GM18517 (cell line): ENCODE measurements around the gene EXD3.
"Not testable (repeated sequence)": the region's sequence is repeated elsewhere in the genome, so short reads cannot be mapped to it uniquely, and the experiment has no call there.

Experiments
- ATAC-seq: cut with Tn5 transposase; IDR thresholded peaks from one replicate; pipeline ENCODE4 v1.9.1; 2021; ENCODE audit warnings: mild to moderate bottlenecking, moderate library complexity; ENCODE audit not compliant: unreplicated experiment

EXD3 gene

DNA sequence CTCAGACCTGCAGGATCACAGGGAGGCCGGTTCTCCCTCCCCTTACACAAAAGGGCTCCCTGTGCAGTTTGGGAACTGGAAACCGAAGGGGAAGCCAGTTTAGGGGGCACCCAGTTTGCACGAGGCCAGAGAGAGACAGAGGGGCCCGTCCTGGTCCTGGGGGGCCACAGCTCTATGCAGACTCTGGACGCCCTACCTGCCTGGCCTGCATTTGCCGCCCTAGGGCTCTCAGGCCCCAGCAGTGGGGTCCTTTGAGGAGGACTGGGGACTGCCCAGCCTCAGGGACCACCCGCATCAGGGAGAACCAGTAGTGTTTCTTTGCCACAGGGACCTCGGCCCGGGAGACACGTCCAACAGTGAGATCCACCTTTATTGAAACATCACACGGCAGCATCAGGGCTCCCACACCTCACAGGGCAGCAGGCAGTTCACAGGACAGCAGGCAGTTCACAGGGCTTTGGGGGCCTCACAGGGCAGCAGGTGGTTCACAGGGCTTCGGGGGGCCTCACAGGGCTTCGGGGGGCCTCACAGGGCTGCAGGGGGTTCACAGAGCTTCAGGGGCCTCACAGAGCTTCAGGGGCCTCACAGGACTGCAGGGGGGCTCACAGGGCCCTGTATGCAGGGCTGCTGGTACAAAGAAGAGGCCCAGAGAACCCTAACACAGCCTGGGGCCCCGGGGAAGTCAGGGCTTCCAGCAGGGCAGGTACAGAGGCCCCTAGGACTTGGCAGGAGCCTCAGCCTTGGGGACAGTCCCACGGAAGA lies 36.8 kb upstream of the EXD3 start:
- ATAC-seq: no peak

DNA sequence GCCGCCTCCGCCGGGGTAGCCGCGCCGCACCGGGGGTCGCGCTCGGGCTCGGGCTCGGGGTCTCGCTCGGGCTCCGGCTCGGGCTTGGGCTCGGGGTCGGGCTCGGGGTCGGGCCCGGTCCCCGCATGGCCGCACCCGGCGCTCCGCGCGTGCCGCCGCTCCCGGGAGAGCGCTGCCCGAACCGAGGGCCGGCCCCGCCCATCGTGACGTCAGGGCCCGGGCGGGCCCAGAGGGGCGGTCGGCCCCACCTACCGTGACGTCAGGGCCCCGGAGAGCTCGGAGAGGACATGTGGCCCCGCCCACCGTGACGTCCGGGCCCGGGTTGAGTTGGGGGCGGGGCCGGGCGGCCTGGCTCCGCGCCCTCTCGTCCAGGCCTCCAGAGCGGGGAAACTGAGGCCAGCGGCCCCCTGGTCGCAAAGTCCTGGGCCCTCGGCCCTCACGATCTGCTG lies 36.2 kb upstream of the EXD3 start, which contains the start of gene NSMF:
Gene NSMF, minus strand, starts transcription at position 183 of the 449 bp plus-strand sequence. CDS start 232 bp downstream, outside the sequence.
- peak; percentile 36 for ATAC-seq

DNA sequence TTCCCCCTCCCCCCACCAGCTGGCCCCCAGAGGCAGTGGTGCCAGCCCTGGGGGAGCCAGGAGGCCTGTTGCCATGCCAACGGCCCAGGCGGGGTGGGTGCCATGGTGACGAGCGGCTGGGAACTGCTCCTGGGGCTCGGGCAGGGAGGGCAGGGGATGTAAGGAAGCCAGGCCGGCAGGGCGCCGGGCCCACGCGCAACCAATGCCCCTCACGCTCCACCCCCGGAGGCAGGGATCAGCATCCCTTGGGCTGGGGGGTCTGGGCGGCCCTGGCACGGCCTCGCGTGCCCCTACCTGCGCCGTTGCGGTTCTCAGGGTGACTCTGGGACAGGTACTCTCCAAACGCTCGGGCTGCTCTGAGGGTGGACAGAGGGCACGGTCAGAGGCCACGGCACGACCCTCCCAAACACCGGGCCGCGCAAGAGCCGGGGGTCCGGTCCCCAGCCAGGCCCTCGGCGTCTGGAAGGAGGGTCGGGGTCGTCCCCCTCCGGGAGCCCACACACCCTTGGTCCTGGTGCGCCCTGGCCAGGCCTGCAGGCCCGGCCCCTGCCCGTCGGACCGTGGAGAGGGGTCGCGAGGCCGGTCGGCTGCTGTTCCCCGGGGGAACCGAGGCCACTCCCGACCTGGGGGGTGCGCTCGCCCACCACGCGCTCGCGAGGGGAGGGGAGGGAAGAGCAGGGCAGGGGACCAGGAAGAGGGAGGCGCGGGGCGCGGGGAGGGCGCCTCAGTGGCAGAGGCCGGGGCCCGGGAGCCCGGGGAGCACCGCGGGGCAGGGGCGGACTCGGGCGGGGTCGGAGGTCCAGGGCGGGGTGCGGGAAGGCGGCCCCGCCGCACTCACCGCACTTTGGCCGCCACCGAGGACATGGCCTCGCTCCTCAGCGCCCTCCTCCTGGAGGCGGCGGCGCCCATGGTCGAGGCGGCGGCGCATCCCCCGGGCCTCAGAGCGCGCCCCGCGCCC lies 35.5 kb upstream of the EXD3 start:
- peak; percentile 6 for ATAC-seq

DNA sequence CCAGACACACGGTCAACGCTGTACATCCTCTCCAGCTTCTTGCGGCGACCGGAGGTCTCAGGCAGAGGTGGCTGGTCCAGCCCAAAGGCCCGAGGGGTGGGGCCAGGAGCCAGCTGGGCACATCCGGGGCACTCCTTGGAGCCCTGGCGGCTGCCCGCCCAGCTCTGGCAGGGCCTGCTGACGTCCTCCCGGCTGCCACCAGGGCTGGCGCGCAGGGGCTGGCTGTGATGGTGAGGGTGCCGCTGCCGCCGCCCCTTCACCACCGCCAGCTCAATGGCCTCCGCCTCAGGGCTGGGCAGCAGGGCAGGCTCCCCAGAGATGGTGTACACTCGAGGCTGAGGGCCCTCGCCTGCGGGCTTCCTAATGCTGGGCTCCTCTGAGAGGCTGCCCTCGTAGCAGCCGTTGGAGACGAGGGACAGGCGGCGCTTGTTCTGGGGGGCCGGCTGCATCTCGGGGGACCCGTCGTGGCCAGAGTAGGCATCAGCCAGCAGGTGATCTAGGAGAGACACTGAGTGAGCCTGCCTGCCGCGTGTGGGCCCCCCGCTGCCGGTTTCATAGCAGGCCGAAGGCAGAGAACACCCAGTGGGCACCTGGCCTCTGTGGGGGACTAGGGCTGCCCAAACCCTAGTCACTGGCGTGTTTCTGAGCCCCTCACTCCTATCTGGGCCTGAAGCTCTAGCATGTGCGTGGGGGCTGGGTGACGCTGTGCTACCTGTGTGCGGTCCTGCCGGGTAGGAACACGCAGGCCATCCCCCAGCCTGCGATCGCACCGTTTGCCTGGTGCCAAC lies 34.6 kb upstream of the EXD3 start:
- ATAC-seq: no peak

DNA sequence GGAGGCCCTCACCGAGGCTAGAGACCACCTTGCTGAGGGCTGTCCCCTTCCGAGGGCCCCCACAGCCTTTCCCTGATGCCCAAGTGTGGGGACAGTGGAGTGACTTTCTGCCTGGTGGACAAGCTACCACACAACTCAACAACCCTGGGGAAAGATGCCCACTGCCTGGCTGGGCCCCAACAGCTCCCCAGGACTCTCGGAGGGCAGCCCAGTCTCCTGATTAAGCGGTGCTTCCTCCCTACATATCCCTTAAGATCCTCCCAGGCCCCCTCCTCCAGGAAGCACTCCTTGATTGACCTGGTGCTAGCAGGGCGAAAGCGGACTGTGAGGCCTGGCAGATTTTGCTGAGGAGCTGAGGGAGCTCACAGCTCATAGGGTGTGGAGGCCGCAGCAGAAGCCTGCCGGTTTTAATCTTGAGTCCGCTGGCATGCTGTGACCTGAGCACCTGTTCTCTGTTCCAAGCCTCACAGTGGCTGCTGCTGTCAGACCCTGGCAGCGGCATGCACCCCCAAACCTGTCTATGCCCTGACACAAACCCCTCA lies 34.0 kb upstream of the EXD3 start:
- no peak for ATAC-seq

DNA sequence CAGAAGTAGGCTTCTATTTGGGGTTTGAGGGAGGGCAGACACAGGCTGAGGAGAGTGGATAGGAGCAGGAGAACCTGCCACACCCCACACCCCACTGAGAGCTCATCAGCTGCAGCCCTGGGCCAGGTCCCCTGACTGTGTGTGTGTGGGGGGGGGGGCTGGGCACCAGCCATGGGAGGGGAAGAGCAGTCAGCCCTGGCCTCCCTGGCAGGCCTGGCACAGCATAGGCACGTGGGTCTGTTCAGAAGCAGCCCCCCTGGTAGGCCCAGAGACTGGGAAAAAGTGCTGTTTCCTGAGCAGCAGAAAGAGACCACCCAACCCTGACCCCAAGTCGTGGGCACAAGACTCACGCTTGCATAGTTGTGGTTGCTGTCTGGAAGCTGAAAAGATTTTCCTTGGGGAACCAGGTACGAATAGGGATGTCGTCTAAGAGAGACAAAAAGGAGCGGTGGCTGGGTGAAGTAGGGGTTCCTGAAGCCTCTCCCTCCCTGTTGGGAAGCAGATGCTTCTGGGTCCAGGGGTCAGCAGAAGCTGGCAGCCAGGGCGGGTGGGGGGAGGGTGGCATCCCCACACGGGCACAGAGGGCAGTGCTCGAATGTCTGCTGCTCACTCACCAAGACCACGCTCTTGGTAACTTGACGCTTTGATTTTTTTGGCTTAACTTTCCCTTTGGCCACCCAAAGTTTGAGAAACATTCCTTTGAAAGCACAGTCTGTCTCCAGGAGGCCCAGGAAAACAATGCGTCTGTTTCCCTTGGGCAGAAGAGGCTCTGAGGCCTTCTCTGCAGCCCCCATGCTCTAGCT lies 33.3 kb upstream of the EXD3 start:
- ATAC-seq: no peak

DNA sequence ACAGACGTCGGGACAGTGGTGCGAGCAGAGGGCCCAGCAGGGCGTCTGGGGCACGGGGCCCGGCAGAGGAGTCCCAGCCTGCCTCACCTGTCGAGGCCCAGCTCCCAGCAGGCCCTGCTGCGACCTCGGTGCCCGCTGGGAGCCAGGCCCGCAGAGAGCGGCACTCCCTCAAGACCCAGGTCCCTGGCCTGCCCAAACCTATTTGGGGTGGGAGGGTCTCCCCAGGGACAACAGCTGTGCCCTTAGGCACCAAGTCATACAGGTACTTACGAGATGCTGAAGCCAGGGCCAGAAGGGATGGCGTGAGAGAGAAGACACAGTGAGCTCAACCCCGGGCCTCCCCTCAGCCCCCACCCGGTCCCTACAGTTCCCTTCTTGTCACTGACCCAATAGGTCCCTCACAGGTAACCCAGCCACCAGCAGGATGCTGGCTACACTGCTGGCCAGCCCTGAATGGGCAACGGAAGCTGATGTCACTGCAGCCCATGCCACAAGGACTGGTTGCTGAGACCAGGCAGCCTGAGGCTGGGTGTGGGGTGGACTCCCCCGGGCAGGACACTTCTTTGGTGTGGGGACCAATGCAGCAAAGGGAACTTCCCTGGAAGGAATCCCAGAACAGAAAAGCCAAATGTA lies 32.5 kb upstream of the EXD3 start:
- ATAC-seq: no peak

DNA sequence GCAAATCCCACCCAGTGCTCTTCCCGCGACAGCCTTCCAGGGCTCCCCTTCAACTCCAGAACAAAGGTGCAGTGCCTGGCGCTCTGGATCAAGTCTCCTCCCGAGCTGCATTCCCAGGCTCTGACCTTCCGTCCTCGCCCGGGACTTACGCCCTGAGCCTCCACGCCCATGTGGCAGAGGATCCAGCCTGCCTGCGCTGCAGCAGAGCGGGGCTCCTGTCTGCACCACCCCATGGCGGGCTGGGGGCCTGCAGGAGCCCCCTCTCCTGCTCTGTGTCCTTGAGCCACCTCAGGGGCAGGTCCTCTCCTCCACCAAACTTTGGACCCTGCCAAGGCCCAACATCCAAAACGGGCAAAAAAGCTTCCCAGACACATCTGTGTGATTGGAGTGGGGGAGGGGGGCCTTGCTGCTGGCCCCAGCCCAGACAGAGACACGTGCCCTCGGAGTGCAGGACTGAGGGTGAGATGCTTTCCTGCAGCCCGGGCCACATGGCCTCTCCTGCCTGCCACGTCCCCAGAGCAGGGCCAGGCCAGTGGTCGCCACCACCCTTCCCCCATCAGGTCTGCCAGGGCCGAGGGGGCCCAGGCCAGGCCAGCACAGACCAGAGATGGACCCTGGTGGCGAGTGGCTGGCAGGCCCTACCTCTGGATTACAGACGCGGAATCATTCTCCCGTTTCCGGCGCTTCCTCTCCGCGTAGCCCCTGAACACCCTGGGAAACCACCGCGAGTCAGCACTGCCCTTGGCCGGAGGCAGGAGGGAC lies 31.8 kb upstream of the EXD3 start:
- ATAC-seq: no peak

DNA sequence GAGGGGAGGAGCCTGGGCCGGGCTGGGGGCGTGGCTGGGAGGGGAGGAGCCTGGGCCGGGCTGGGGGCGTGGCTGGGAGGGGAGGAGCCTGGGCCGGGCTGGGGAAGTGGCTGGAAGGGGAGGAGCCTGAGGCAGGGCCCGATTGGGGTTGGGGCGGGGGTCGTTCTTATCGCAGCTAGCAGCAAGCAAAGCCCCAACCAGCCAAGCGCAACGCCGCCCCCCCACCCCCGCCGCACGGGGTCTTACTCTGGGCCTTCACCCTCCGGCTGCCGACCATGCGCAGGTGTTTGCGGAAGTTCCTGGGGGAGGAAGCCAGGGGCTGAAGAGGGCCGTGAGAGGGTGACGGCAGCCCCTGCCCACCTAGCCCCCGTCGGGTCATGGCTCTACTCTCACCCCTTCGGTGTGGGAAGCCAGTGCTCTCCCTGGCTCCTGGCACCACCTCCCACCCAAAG lies 31.2 kb upstream of the EXD3 start:
- no peak for ATAC-seq

DNA sequence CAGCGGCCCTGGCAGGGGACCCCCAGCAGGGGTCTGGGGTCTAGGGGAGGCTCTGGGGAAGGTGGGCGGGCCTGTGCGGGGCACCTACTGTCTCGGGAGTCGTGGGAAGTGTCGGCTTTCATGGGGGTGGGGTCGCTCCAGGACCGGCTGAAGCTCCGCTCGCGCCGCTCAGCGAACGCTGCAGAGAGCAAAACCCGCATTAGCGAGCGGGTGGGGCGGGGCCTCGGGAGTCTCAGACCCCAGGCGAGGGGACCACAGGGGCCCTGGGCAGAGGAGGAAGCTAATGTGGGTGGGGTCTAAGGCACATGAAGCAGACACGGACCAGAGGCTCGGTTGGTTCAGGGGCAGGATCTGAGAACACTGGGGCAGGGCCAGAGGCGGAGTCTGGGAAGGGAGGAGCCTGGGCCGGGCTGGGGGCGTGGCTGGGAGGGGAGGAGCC lies 30.7 kb upstream of the EXD3 start:
- ATAC-seq: no peak

DNA sequence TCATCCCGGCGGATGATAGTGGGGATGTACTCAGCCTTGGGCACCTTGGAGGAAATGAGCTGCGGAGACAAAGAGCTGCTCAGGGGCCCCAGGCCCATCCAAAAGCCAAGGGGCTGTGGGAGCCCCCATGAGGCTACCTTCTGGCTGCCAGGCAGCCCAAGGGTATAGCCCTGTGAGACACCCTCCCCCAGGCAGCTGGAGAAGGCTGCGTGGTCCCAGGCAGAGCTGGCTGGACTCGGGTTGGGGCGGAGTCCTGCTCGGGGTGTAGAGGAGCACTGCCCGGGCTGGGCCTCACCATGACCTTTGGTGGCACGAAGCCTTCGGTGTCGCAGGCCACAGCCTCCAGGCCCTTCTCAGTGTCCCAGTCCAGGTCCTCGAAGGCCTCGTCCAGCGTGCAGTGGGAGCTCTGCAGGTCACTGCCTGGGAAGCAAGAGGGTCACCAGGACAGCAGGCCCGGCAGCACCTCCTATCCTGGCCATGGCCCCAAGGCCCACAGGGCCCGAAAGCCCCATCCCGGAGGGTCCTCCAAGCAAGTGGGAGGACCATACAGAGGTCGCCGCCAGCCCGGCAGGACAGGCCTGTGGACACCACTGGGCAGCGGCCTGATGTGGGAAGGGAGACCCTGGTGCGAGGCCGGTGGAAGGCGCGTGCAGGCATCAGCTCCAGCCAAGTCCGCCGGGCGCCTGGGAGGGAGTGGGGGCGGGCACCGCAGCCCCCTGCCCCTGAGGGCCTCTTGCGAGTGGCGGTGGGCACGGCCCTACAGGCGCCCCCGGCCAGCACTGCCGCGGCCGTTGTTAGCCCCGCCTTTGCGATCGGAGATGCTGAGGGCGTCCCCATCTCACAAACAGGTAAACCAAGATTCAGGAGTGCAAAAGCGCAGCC lies 30.0 kb upstream of the EXD3 start:
- no peak for ATAC-seq

DNA sequence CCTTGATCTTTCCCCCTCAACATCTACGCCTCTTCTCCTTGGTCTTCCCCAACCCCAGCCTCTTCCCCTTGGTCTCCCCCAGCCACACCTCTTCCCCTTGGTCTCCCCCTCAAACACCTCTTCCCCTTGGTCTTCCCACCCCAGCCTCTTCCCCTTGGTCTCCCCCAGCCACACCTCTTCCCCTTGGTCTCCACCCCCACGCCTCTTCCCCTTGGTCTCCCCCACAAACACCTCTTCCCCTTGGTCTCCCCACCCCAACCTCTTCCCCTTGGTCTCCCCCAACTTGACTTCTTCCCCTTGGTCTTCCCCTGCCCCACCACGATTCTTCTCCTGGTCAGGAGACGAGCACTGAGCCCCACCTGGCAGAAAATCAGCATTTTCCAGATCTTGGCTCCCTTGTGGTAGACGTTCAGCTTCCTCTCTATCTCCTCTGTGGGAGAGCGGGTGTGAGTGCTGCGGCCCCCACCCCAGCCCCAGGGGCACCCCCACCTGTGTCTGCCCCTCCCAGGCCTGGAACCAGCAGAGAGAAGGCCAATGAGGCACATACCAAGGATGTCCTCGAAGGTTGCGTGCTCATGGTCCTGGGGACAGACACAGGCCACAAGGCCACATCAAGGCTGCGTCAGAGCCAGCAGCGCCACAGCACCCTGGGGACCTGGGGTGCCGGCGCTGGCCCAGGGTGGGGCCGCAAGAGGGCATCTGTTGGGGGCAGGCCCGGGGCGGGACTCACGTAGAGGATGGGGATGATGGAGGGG lies 29.2 kb upstream of the EXD3 start:
- no peak for ATAC-seq

DNA sequence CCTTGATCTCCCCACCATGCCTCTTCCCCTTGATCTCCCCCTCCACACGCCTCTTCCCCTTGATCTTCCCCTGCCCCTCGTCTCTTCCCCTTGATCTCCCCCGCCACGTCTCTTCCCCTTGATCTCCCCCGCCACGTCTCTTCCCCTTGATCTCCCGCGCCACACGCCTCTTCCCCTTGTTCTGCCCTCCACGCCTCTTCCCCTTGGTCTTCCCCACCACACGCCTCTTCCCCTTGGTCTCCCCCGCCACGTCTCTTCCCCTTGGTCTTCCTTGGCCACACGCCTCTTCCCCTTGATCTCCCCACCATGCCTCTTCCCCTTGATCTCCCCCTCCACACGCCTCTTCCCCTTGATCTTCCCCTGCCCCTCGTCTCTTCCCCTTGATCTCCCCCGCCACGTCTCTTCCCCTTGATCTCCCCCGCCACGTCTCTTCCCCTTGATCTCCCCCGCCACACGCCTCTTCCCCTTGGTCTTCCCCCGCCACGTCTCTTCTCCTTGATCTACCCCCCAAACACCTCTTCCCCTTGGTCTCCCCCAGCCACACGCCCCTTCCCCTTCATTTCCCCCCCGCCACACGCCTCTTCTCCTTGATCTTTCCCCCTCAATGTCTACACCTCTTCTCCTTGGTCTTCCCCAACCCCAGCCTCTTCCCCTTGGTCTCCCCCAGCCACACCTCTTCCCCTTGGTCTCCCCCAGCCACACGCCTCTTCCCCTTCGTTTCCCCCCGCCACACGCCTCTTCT lies 28.5 kb upstream of the EXD3 start:
- not testable (repeated sequence) for ATAC-seq

DNA sequence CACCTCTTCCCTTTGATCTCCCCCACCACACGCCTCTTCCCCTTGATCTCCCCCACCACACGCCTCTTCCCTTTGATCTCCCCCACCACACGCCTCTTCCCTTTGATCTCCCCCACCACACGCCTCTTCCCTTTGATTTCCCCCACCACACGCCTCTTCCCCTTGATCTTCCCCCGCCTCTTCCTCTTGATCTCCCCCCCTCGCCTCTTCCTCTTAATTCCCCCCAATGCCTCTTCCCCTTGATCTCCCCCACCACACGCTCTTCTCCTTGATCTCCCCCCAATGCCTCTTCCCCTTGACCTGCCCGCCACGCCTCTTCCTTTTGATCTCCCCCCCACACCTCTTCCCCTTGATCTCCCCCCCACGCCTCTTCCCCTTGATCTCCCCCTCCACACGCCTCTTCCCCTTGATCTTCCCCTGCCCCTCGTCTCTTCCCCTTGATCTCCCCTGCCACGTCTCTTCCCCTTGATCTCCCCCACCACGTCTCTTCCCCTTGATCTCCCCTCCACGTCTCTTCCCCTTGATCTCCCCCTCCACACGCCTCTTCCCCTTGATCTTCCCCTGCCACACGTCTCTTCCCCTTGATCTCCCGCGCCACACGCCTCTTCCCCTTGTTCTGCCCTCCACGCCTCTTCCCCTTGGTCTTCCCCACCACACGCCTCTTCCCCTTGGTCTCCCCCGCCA lies 27.7 kb upstream of the EXD3 start:
- not testable (repeated sequence) for ATAC-seq

DNA sequence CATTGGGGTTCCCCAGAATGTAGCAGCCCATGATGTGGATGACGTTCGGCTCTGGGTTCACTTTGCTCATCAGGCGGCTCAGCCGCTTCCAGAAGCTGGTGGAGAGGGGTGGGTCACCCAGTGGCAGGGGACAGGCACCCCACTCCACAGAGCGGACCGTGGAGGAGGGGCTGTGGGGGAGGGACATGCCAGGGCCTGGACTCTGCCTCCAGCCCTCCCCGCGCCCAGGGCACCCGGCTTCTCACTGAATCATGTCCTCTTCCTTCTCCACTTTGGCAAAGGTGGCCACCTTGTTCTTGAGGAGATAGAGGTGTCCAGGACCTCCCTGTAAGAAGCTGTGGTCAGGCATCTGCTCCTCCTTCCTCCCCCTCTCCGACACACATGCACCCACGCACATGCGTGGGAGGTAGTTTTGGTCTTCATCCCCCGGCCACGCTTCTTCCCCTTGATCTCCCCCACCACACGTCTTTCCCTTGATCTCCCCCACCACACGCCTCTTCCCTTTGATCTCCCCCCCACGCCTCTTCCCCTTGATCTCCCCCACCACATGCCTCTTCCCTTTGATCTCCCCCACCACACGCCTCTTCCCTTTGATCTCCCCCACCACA lies 27.1 kb upstream of the EXD3 start:
- ATAC-seq: no peak
